ENCODE results near the gene UBL3. TPM values are rescaled to one million over a fixed set of nuclear protein-coding genes. Genes with fewer than 3 reads are reported as not detected.

Gene UBL3
- total RNA-seq, 1 donor from 2014 or later = 23.6 TPM

- no peaks in the 10 kb centered on the region for H3K36me3 Mint-ChIP-seq
- H3K27ac Mint-ChIP-seq = no peak overlapping the region
- peaks cover 39% of the 10 kb centered on the region for H3K27me3 Mint-ChIP-seq (ENCODE audit: low read depth)
- no peaks in the 10 kb centered on the region for H3K9me3 Mint-ChIP-seq
- DNase-seq (ENCODE audit: low spot score in 2 of 2, unreplicated experiment in 2 of 2) = no peak
- TF ChIP-seq CTCF (IDR thresholded peaks at IDR 0.05; ENCODE audit: unreplicated experiment) = no peak
- peaks cover 3% of the 10 kb centered on the region for H3K4me1 Mint-ChIP-seq
- H3K4me3 Mint-ChIP-seq = no peak overlapping the region
Observed at GRCh38 chr13:29733147-29733611, 117.2 kb downstream of the UBL3 start.

- peak; percentile 38 for TF ChIP-seq CTCF (IDR thresholded peaks at IDR 0.05; ENCODE audit: unreplicated experiment)
- no peak overlapping the region for H3K4me3 Mint-ChIP-seq
- DNase-seq (ENCODE audit: low spot score in 2 of 2, unreplicated experiment in 2 of 2) = no peak
- H3K36me3 Mint-ChIP-seq = no peaks in the 10 kb centered on the region
- H3K9me3 Mint-ChIP-seq = peaks cover 13% of the 10 kb centered on the region
- peaks cover 39% of the 10 kb centered on the region for H3K27me3 Mint-ChIP-seq (ENCODE audit: low read depth)
- H3K4me1 Mint-ChIP-seq = peaks cover 3% of the 10 kb centered on the region
- no peak overlapping the region for H3K27ac Mint-ChIP-seq
Observed at GRCh38 chr13:29730253-29730652, 120.2 kb downstream of the UBL3 start.

GRCh38 chr13:29722415-29722814, 128.0 kb downstream of the UBL3 start:
- no peaks in the 10 kb centered on the region for H3K4me1 Mint-ChIP-seq
- peaks cover 16% of the 10 kb centered on the region for H3K9me3 Mint-ChIP-seq
- H3K36me3 Mint-ChIP-seq = no peaks in the 10 kb centered on the region
- DNase-seq (ENCODE audit: low spot score in 2 of 2, unreplicated experiment in 2 of 2) = no peak
- no peak for TF ChIP-seq CTCF (IDR thresholded peaks at IDR 0.05; ENCODE audit: unreplicated experiment)
- no peak overlapping the region for H3K4me3 Mint-ChIP-seq
- peaks cover 2% of the 10 kb centered on the region for H3K27me3 Mint-ChIP-seq (ENCODE audit: low read depth)
- H3K27ac Mint-ChIP-seq = no peak overlapping the region

GRCh38 chr13:29721766-29722165, 128.7 kb downstream of the UBL3 start:
- H3K4me3 Mint-ChIP-seq = no peak overlapping the region
- no peaks in the 10 kb centered on the region for H3K36me3 Mint-ChIP-seq
- H3K9me3 Mint-ChIP-seq = peaks cover 12% of the 10 kb centered on the region
- peaks cover 2% of the 10 kb centered on the region for H3K27me3 Mint-ChIP-seq (ENCODE audit: low read depth)
- no peak for TF ChIP-seq CTCF (IDR thresholded peaks at IDR 0.05; ENCODE audit: unreplicated experiment)
- DNase-seq (ENCODE audit: low spot score in 2 of 2, unreplicated experiment in 2 of 2) = no peak
- H3K4me1 Mint-ChIP-seq = no peaks in the 10 kb centered on the region
- H3K27ac Mint-ChIP-seq = no peak overlapping the region

- TF ChIP-seq CTCF (IDR thresholded peaks at IDR 0.05; ENCODE audit: unreplicated experiment) = no peak
- DNase-seq (ENCODE audit: low spot score in 2 of 2, unreplicated experiment in 2 of 2) = no peak
- Mint-ChIP-seq H3K9me3 (peaks cover 3% of the 10 kb centered on the region), H3K36me3 (no peaks in the 10 kb centered on the region), H3K4me3 (no peak overlapping the region), H3K27ac (no peak overlapping the region), H3K4me1 (no peaks in the 10 kb centered on the region), H3K27me3 (ENCODE audit: low read depth) (peaks cover 2% of the 10 kb centered on the region)
Observed at GRCh38 chr13:29718694-29719093, 131.7 kb downstream of the UBL3 start.

GRCh38 chr13:29716493-29716892, 133.9 kb downstream of the UBL3 start:
- Mint-ChIP-seq H3K4me3 (no peak overlapping the region), H3K4me1 (peaks cover 8% of the 10 kb centered on the region), H3K9me3 (no peaks in the 10 kb centered on the region), H3K27me3 (ENCODE audit: low read depth) (peaks cover 2% of the 10 kb centered on the region), H3K36me3 (no peaks in the 10 kb centered on the region), H3K27ac (no peak overlapping the region)
- no peak for DNase-seq (ENCODE audit: low spot score in 2 of 2, unreplicated experiment in 2 of 2)
- no peak for TF ChIP-seq CTCF (IDR thresholded peaks at IDR 0.05; ENCODE audit: unreplicated experiment)
